ENCODE results near the gene ERC2.

Gene ERC2

GRCh38 chr3:56361731-56362130 lies 106.5 kb downstream of the ERC2 start:
- no peak for ATAC-seq
- TF ChIP-seq ISL1 (CRISPR knock-in tag; IDR thresholded peaks at IDR 0.05), result no peak
- no peak for TF ChIP-seq PATZ1 (CRISPR knock-in tag; IDR thresholded peaks at IDR 0.05; ENCODE audit: borderline replicate concordance)
- no peak for TF ChIP-seq ZNF8 (CRISPR knock-in tag; IDR thresholded peaks at IDR 0.05)
- TF ChIP-seq CSDC2 (CRISPR knock-in tag; IDR thresholded peaks at IDR 0.05), result no peak
- TF ChIP-seq OSR1 (CRISPR knock-in tag; IDR thresholded peaks at IDR 0.05), result no peak
- no peak for TF ChIP-seq TCF4 (CRISPR knock-in tag; IDR thresholded peaks at IDR 0.05; ENCODE audit: borderline replicate concordance)
- no peak for TF ChIP-seq ZNF70 (CRISPR knock-in tag; IDR thresholded peaks at IDR 0.05)
- TF ChIP-seq BACH2 (CRISPR knock-in tag; IDR thresholded peaks at IDR 0.05; ENCODE audit: borderline replicate concordance), result no peak
- TF ChIP-seq CSRNP3 (CRISPR knock-in tag; IDR thresholded peaks at IDR 0.05), result no peak
- TF ChIP-seq PPARA (CRISPR knock-in tag; IDR thresholded peaks at IDR 0.05; ENCODE audit: borderline replicate concordance), result no peak
- no peak for TF ChIP-seq ZFP30 (CRISPR knock-in tag; IDR thresholded peaks at IDR 0.05)
- no peak for TF ChIP-seq TOX (CRISPR knock-in tag; IDR thresholded peaks at IDR 0.05; ENCODE audit: borderline replicate concordance)

GRCh38 chr3:56357266-56357665 lies 111.0 kb downstream of the ERC2 start:
- ATAC-seq, result no peak
- no peak for TF ChIP-seq ZNF565 (CRISPR knock-in tag; conservative IDR thresholded peaks at IDR 0.05; ENCODE audit: low read depth)
- TF ChIP-seq ARNTL (CRISPR knock-in tag; IDR thresholded peaks at IDR 0.05; ENCODE audit: borderline replicate concordance, low read depth), result no peak
- TF ChIP-seq GLIS3 (CRISPR knock-in tag; IDR thresholded peaks at IDR 0.05), result no peak
- TF ChIP-seq CSRNP3 (CRISPR knock-in tag; IDR thresholded peaks at IDR 0.05), result no peak
- no peak for TF ChIP-seq BACH2 (CRISPR knock-in tag; IDR thresholded peaks at IDR 0.05; ENCODE audit: borderline replicate concordance)
- TF ChIP-seq ZFP30 (CRISPR knock-in tag; IDR thresholded peaks at IDR 0.05), result no peak
- TF ChIP-seq ISL1 (CRISPR knock-in tag; IDR thresholded peaks at IDR 0.05), result no peak
- no peak for TF ChIP-seq TOX (CRISPR knock-in tag; IDR thresholded peaks at IDR 0.05; ENCODE audit: borderline replicate concordance)
- TF ChIP-seq TSHZ2 (CRISPR knock-in tag; IDR thresholded peaks at IDR 0.05), result no peak
- TF ChIP-seq OSR1 (CRISPR knock-in tag; IDR thresholded peaks at IDR 0.05), result no peak

GRCh38 chr3:56356808-56357207 lies 111.5 kb downstream of the ERC2 start:
- TF ChIP-seq ISL1 (CRISPR knock-in tag; IDR thresholded peaks at IDR 0.05), result no peak
- no peak for TF ChIP-seq ZFP30 (CRISPR knock-in tag; IDR thresholded peaks at IDR 0.05)
- no peak for TF ChIP-seq TOX (CRISPR knock-in tag; IDR thresholded peaks at IDR 0.05; ENCODE audit: borderline replicate concordance)
- TF ChIP-seq ZFP3 (CRISPR knock-in tag; IDR thresholded peaks at IDR 0.05), result no peak
- TF ChIP-seq PATZ1 (CRISPR knock-in tag; IDR thresholded peaks at IDR 0.05; ENCODE audit: borderline replicate concordance), result no peak
- no peak for TF ChIP-seq RARB (CRISPR knock-in tag; IDR thresholded peaks at IDR 0.05)
- TF ChIP-seq TSHZ2 (CRISPR knock-in tag; IDR thresholded peaks at IDR 0.05), result no peak
- TF ChIP-seq ZNF70 (CRISPR knock-in tag; IDR thresholded peaks at IDR 0.05), result no peak
- TF ChIP-seq ZC3H10 (CRISPR knock-in tag; IDR thresholded peaks at IDR 0.05), result no peak
- no peak for TF ChIP-seq ZNF8 (CRISPR knock-in tag; IDR thresholded peaks at IDR 0.05)
- ATAC-seq, result no peak

Measured in SK-N-SH treated with all-trans-retinoic acid at 6 μM for 48 hours (cell line).